22Rv1 (cell line): ENCODE measurements around the gene AFM.

ENCODE experiments used
- CTCF ChIP-seq: fragments of 450-650 bp; IDR thresholded peaks from 2 replicates; pipeline ENCODE4 v1.5.1; 2017; ENCODE audit warnings: mild to moderate bottlenecking
- ZFX ChIP-seq: fragments of 450-650 bp; IDR thresholded peaks from 2 replicates; pipeline ENCODE4 v1.6.1; 2017; ENCODE audit warnings: antibody characterized with exemption, borderline replicate concordance

GRCh38 chr4:73433140-73433539, 48.4 kb upstream of the AFM start:
- no peak for TF ChIP-seq CTCF
- TF ChIP-seq ZFX, result no peak
